GM12801 (cell line): Measurements from ENCODE around the gene FBXO21.

Source experiments
- TF ChIP-seq, protein P1 (sequence below): IDR thresholded peaks from one replicate; pipeline ENCODE4 v1.5.1; 2011; ENCODE audit warnings: control low read depth; ENCODE audit not compliant: insufficient read length; ENCODE audit errors: extremely low read depth

Gene FBXO21

GRCh38 chr12:117158911-117159553, 31.2 kb downstream of the FBXO21 start:
- TF ChIP-seq, protein P1, sequence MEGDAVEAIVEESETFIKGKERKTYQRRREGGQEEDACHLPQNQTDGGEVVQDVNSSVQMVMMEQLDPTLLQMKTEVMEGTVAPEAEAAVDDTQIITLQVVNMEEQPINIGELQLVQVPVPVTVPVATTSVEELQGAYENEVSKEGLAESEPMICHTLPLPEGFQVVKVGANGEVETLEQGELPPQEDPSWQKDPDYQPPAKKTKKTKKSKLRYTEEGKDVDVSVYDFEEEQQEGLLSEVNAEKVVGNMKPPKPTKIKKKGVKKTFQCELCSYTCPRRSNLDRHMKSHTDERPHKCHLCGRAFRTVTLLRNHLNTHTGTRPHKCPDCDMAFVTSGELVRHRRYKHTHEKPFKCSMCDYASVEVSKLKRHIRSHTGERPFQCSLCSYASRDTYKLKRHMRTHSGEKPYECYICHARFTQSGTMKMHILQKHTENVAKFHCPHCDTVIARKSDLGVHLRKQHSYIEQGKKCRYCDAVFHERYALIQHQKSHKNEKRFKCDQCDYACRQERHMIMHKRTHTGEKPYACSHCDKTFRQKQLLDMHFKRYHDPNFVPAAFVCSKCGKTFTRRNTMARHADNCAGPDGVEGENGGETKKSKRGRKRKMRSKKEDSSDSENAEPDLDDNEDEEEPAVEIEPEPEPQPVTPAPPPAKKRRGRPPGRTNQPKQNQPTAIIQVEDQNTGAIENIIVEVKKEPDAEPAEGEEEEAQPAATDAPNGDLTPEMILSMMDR = no peak

GRCh38 chr12:117158096-117158495, 32.2 kb downstream of the FBXO21 start:
- TF ChIP-seq, protein P1 = no peak

DNA sequence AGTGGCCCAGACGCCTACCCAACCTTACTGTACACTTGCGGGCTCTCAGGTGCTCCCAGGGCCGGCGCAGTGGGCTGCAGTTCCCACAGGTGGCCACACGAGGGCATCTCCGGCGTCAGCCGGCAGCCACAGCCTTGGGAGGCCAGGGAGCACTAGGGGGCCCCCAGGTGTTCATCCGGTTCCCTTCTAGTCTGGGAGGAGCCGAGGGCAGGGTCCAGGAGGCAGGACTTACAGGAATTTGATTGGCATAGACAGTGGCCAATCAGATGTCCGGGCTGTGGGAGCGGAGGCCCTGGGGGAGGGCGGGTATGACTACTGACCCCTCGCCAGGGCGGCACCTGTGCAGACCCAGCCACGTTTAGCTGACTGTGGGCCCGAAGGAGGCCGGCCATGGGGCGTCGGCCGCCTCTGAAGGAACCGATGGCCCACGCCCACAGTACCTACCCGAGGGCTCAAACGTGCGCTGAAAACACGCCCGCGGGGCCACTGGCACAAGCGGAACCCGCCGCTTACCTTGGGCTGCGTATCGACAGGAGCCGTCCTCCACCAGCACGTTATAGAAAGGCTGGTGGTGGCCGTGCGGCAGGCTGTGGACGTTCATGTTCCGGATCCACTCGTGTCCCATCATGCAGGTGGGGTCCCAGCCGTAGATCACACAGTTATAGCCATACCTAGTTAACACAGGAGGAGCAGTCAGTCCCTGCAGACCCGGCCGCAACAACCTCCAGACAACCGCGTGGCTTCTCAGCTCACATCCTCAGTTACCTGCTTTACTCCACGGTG, 34.8 kb downstream of the FBXO21 start:
- TF ChIP-seq, protein P1 = no peak

- TF ChIP-seq, protein P1 = no peak
Observed at GRCh38 chr12:117152793-117153775, 37.2 kb downstream of the FBXO21 start.

GRCh38 chr12:117151403-117152031, 38.8 kb downstream of the FBXO21 start:
- TF ChIP-seq, protein P1 = no peak

DNA sequence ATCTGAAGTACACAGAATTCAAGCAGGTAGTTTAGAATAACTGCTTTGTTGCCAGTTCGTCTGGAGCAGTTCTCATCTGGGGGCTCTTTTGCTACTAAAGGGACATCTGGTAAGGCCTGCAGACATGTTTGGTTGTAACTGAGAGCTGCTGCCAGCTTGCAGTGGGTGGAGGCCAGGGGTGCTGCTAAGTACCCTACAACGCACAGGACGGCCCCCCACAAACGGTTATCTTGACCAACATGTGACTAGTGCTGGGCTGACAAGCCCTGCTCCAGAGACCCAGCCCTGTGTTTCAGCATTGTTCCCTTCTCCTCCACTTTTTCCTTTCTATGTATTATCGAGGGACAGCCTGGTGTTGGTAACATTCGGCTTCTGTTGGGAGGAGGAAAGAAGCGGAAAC, 40.8 kb downstream of the FBXO21 start:
- TF ChIP-seq, protein P1 = no peak
